OCI-LY3 (cell line): ENCODE results near the gene EIF4E1B.

Experiments used
- H2AFZ ChIP-seq: fragments of 200-600, 300-600 bp; shearing (Covaris generic); 2 replicates; pipeline ENCODE4 v1.6.0; 2014; ENCODE audit warnings: antibody characterized with exemption, low read depth, low read length
- H3K27ac ChIP-seq: fragments of 200-600, 300-600 bp; sonication (generic); 2 replicates; pipeline ENCODE4 v1.5.1; 2014; ENCODE audit warnings: mild to moderate bottlenecking, low read length, moderate library complexity, mixed read lengths
- H3K27me3 ChIP-seq: fragments of 200-600, 300-600 bp; sonication (generic); 2 replicates; pipeline ENCODE4 v1.6.1; 2014; ENCODE audit warnings: low read depth, low read length, mixed read lengths
- H3K36me3 ChIP-seq: fragments of 200-600, 300-600 bp; sonication (generic); replicated peaks from 2 replicates; pipeline ENCODE3; 2014; ENCODE audit warnings: low read depth, low read length, mixed read lengths
- H3K4me1 ChIP-seq: fragments of 300-600, 200-600 bp; sonication (generic); 2 replicates; pipeline ENCODE4 v1.6.1; 2014; ENCODE audit warnings: low read length, mixed read lengths
- H3K4me2 ChIP-seq: fragments of 200-600, 300-600 bp; sonication (generic); 2 replicates; pipeline ENCODE4 v1.6.1; 2014; ENCODE audit warnings: low read length, mixed read lengths
- H3K4me3 ChIP-seq: fragments of 300-600, 200-600 bp; sonication (generic); 2 replicates; pipeline ENCODE4 v1.5.1; 2014; ENCODE audit warnings: antibody characterized with exemption, mild to moderate bottlenecking, low read length, moderate library complexity
- H3K79me2 ChIP-seq: fragments of 300-600, 200-600 bp; shearing (Covaris generic); 2 replicates; pipeline ENCODE4 v1.6.1; 2014; ENCODE audit warnings: mild to moderate bottlenecking, low read length, mixed read lengths
- H3K9ac ChIP-seq: fragments of 300-600, 200-600 bp; shearing (Covaris generic); 2 replicates; pipeline ENCODE4 v1.6.0; 2014; ENCODE audit warnings: mild to moderate bottlenecking, low read length, moderate library complexity
- H3K9me3 ChIP-seq: fragments of 200-600, 300-600 bp; shearing (Covaris generic); 2 replicates; pipeline ENCODE4 v1.6.1; 2014; ENCODE audit warnings: low read length, mixed read lengths; ENCODE audit not compliant: insufficient read depth
- H4K20me1 ChIP-seq: fragments of 200-600, 300-600 bp; sonication (generic); 2 replicates; pipeline ENCODE4 v1.6.1; 2016; ENCODE audit warnings: low read length, mixed read lengths; ENCODE audit not compliant: insufficient read depth
- EZH2phosphoT487 ChIP-seq: fragments of 200-600 bp; shearing (Covaris generic); IDR thresholded peaks from 2 replicates; pipeline ENCODE4 v1.6.1; 2018; ENCODE audit warnings: antibody characterized with exemption, mixed run types, low read depth
- TF ChIP-seq, protein P1 (sequence below): fragments of 200-600, 300-600 bp; sonication (generic); IDR thresholded peaks from 2 replicates; pipeline ENCODE4 v1.5.1; 2014; ENCODE audit warnings: antibody characterized with exemption, low read length, low read depth

The EIF4E1B gene

GRCh38 chr5:176610435-176610773 is 20.1 kb upstream of the EIF4E1B start:
- peak overlapping the region; percentile 82 for H3K9ac ChIP-seq
- no peaks in the 10 kb centered on the region for H3K36me3 ChIP-seq
- H2AFZ ChIP-seq: peak overlapping the region; percentile 82; the same call in 1 of the 2 replicates
- H3K27me3 ChIP-seq: peaks cover 10% of the 10 kb centered on the region; the same call in 1 of the 2 replicates
- H3K27ac ChIP-seq: peak overlapping the region; percentile 44
- H3K4me2 ChIP-seq: peak overlapping the region; percentile 73
- H3K79me2 ChIP-seq: peaks cover 7% of the 10 kb centered on the region; the same call in 1 of the 2 replicates
- H3K4me3 ChIP-seq: peak overlapping the region; percentile 83
- H4K20me1 ChIP-seq: 0 out of 2 replicates have a peak, but pooled peaks cover 5% of the 10 kb centered on the region
- H3K4me1 ChIP-seq: peaks cover 5% of the 10 kb centered on the region; the same call in 1 of the 2 replicates
- no peaks in the 10 kb centered on the region for H3K9me3 ChIP-seq
- TF ChIP-seq, protein P1, sequence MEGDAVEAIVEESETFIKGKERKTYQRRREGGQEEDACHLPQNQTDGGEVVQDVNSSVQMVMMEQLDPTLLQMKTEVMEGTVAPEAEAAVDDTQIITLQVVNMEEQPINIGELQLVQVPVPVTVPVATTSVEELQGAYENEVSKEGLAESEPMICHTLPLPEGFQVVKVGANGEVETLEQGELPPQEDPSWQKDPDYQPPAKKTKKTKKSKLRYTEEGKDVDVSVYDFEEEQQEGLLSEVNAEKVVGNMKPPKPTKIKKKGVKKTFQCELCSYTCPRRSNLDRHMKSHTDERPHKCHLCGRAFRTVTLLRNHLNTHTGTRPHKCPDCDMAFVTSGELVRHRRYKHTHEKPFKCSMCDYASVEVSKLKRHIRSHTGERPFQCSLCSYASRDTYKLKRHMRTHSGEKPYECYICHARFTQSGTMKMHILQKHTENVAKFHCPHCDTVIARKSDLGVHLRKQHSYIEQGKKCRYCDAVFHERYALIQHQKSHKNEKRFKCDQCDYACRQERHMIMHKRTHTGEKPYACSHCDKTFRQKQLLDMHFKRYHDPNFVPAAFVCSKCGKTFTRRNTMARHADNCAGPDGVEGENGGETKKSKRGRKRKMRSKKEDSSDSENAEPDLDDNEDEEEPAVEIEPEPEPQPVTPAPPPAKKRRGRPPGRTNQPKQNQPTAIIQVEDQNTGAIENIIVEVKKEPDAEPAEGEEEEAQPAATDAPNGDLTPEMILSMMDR: no peak
- TF ChIP-seq EZH2phosphoT487: no peak

- no peak for TF ChIP-seq EZH2phosphoT487
- TF ChIP-seq, protein P1: no peak
- Histone ChIP-seq H4K20me1 (0 out of 2 replicates have a peak, but pooled peaks cover 5% of the 10 kb centered on the region), H3K36me3 (no peaks in the 10 kb centered on the region), H3K9me3 (no peaks in the 10 kb centered on the region), H3K4me2 (no peak overlapping the region), H3K9ac (no peak overlapping the region), H3K4me1 (peaks cover 5% of the 10 kb centered on the region; the same call in 1 of the 2 replicates), H3K27me3 (peaks cover 10% of the 10 kb centered on the region; the same call in 1 of the 2 replicates), H3K4me3 (no peak overlapping the region), H2AFZ (no peak overlapping the region), H3K27ac (no peak overlapping the region), H3K79me2 (peaks cover 7% of the 10 kb centered on the region; the same call in 1 of the 2 replicates)
These were observed 19.0 kb upstream of the EIF4E1B start for GRCh38 chr5:176611435-176611834.

- H3K36me3 ChIP-seq: no peaks in the 10 kb centered on the region
- no peaks in the 10 kb centered on the region for H3K9me3 ChIP-seq
- H2AFZ ChIP-seq: no peak overlapping the region
- peaks cover 7% of the 10 kb centered on the region; the same call in 1 of the 2 replicates for H3K79me2 ChIP-seq
- peaks cover 5% of the 10 kb centered on the region; the same call in 1 of the 2 replicates for H3K4me1 ChIP-seq
- no peak overlapping the region for H3K4me2 ChIP-seq
- TF ChIP-seq EZH2phosphoT487: no peak
- TF ChIP-seq, protein P1: no peak
- H3K9ac ChIP-seq: no peak overlapping the region
- H4K20me1 ChIP-seq: 0 out of 2 replicates have a peak, but pooled peaks cover 5% of the 10 kb centered on the region
- no peak overlapping the region for H3K27ac ChIP-seq
- H3K27me3 ChIP-seq: peaks cover 10% of the 10 kb centered on the region; the same call in 1 of the 2 replicates
- H3K4me3 ChIP-seq: no peak overlapping the region
These were observed 18.5 kb upstream of the EIF4E1B start for GRCh38 chr5:176612008-176612407.

GRCh38 chr5:176612855-176613254 is 17.6 kb upstream of the EIF4E1B start:
- Histone ChIP-seq H3K9me3 (no peaks in the 10 kb centered on the region), H3K4me2 (no peak overlapping the region), H2AFZ (no peak overlapping the region), H3K4me1 (peaks cover 5% of the 10 kb centered on the region; the same call in 1 of the 2 replicates), H3K27me3 (peaks cover 10% of the 10 kb centered on the region; the same call in 1 of the 2 replicates), H3K9ac (no peak overlapping the region), H3K36me3 (no peaks in the 10 kb centered on the region), H3K27ac (no peak overlapping the region), H3K79me2 (peaks cover 7% of the 10 kb centered on the region; the same call in 1 of the 2 replicates), H3K4me3 (no peak overlapping the region), H4K20me1 (0 out of 2 replicates have a peak, but pooled peaks cover 5% of the 10 kb centered on the region)
- TF ChIP-seq EZH2phosphoT487: no peak
- TF ChIP-seq, protein P1: no peak
